Endothelial cell of umbilical vein (primary cell): ENCODE measurements around the gene EMP2. TPM values are rescaled to one million over a fixed set of nuclear protein-coding genes. Genes with fewer than 3 reads are reported as not detected.

ENCODE experiments used
- BruUV-seq: library from RNA; stranded (reverse); fragments of 400-500 nt; replicated peaks from 2 replicates; lab custom pipeline; 2021; lab: Mats Ljungman, UMichigan
- CTCF ChIA-PET: fragments of 300-600, 350-600 bp; sonication (Branson Sonifier 250); formaldehyde crosslinking; loops from one replicate; lab custom pipeline; 2021; ENCODE audit warnings: antibody characterized with exemption, inconsistent platforms; lab: Charles Lee
- POLR2A ChIA-PET: fragments of 300-600, 350-600 bp; sonication (Branson Sonifier 250); formaldehyde crosslinking; loops from one replicate; lab custom pipeline; 2021; ENCODE audit warnings: antibody characterized with exemption, inconsistent platforms; lab: Charles Lee
- DNase-seq: peaks from one replicate; pipeline ENCODE4 v3.0.0-alpha.2; 2011; ENCODE audit warnings: low read depth, low spot score
- FAIRE-seq: peaks from 2 replicates; lab custom pipeline; 2011; peaks lifted over from hg19 to GRCh38; lab: Jason Lieb, UNC
- H2AFZ ChIP-seq: 2 replicates; pipeline ENCODE4 v1.6.0; 2012; ENCODE audit warnings: low read depth, low read length, control low read depth, inconsistent platforms
- H3K27ac ChIP-seq: 2 replicates; pipeline ENCODE4 v1.5.1; 2011; ENCODE audit warnings: low read depth, mild to moderate bottlenecking, control low read depth, low read length, moderate library complexity; ENCODE audit not compliant: insufficient read depth
- H3K27me3 ChIP-seq, 2 experiments: 2 replicates each; pipeline versions ENCODE4 v1.6.0 to v1.6.1; 2011; ENCODE audit warnings: low read length in 2 of 2, mixed read lengths in 1 of 2; ENCODE audit not compliant: control insufficient read depth in 2 of 2, insufficient read depth in 2 of 2
- H3K36me3 ChIP-seq, 2 experiments: 2 replicates in 1 of 2; 3 replicates in 1 of 2; pipeline ENCODE4 v1.5.1; 2011; ENCODE audit warnings: low read length in 2 of 2, mild to moderate bottlenecking in 1 of 2, moderate library complexity in 1 of 2; ENCODE audit not compliant: control insufficient read depth in 2 of 2, insufficient read depth in 2 of 2; ENCODE audit errors: extremely low read depth in 1 of 2
- H3K4me1 ChIP-seq: 3 replicates; pipeline ENCODE4 v1.5.1; 2011; ENCODE audit warnings: mild to moderate bottlenecking, low read length; ENCODE audit not compliant: control insufficient read depth, insufficient read depth; ENCODE audit errors: extremely low read depth
- H3K4me2 ChIP-seq: 2 replicates; pipeline ENCODE4 v1.6.1; 2011; ENCODE audit warnings: low read length, control low read depth, mixed read lengths; ENCODE audit not compliant: insufficient read depth
- H3K4me3 ChIP-seq, 3 experiments: fragments of 200-600 bp in 1 of 3; sonication (generic), shearing (Covaris generic) in 1 of 3; replicated peaks in 1 of 3; 2 replicates each; pipeline ENCODE4 v1.5.1; 2011 to 2016; ENCODE audit warnings: control low read depth in 3 of 3, low read length in 3 of 3, mild to moderate bottlenecking in 2 of 3, inconsistent platforms in 1 of 3, low read depth in 1 of 3, moderate library complexity in 1 of 3; ENCODE audit not compliant: insufficient read depth in 1 of 3
- H3K79me2 ChIP-seq: 2 replicates; pipeline ENCODE4 v1.6.0; 2012; ENCODE audit warnings: low read length, inconsistent platforms; ENCODE audit not compliant: control insufficient read depth, insufficient read depth
- H3K9ac ChIP-seq: replicated peaks from 2 replicates; pipeline ENCODE3; 2011; ENCODE audit warnings: low read length, control low read depth; ENCODE audit not compliant: insufficient read depth; ENCODE audit errors: extremely low read depth
- H3K9me1 ChIP-seq: replicated peaks from 3 replicates; pipeline ENCODE4 v1.6.0; 2011; ENCODE audit warnings: mild to moderate bottlenecking, low read length; ENCODE audit not compliant: control insufficient read depth, insufficient read depth; ENCODE audit errors: extremely low read depth
- H3K9me3 ChIP-seq: replicated peaks from 2 replicates; pipeline ENCODE4 v1.5.1; 2012; ENCODE audit warnings: low read length, inconsistent platforms; ENCODE audit not compliant: control insufficient read depth, insufficient read depth
- H4K20me1 ChIP-seq: replicated peaks from 2 replicates; pipeline ENCODE3; 2011; ENCODE audit warnings: mild to moderate bottlenecking, low read length; ENCODE audit not compliant: control insufficient read depth, insufficient read depth; ENCODE audit errors: extremely low read depth
- EZH2 ChIP-seq: IDR thresholded peaks from 2 replicates; pipeline ENCODE4 v1.6.1; 2012; ENCODE audit warnings: borderline replicate concordance, low read depth, mild to moderate bottlenecking, moderate library complexity, low read length, inconsistent platforms; ENCODE audit not compliant: severe bottlenecking
- FOS ChIP-seq: IDR thresholded peaks from 2 replicates; pipeline ENCODE4 v1.6.1; 2011; ENCODE audit warnings: mild to moderate bottlenecking, low read length, moderate library complexity, borderline replicate concordance; ENCODE audit not compliant: insufficient read depth
- GATA2 ChIP-seq: IDR thresholded peaks from 2 replicates; pipeline ENCODE4 v1.7.0; 2011; ENCODE audit warnings: low read depth, mild to moderate bottlenecking, moderate library complexity, mixed read lengths, low read length; ENCODE audit not compliant: insufficient read length, insufficient read depth
- JUN ChIP-seq: IDR thresholded peaks from 2 replicates; pipeline ENCODE4 v1.6.1; 2011; ENCODE audit warnings: borderline replicate concordance, low read depth; ENCODE audit not compliant: insufficient read length, insufficient read depth
- MYC ChIP-seq: IDR thresholded peaks from one replicate; pipeline ENCODE4 v1.6.1; 2011; ENCODE audit warnings: mild to moderate bottlenecking, low read depth, low read length
- POLR2A ChIP-seq: IDR thresholded peaks from 2 replicates; pipeline ENCODE4 v1.6.1; 2012; ENCODE audit warnings: low read depth, mild to moderate bottlenecking, control low read depth, low read length
- POLR2AphosphoS5 ChIP-seq: IDR thresholded peaks from 2 replicates; pipeline ENCODE4 v1.6.1; 2012; ENCODE audit warnings: low read depth, mild to moderate bottlenecking, control low read depth, low read length, moderate library complexity; ENCODE audit not compliant: insufficient read depth
- dilution Hi-C: fragments of 300-500 bp; cut with MboI; formaldehyde crosslinking; loops from one replicate; pipeline ENCODE4 v1.15.0; 2019; ENCODE audit warnings: low sequenced_read_pairs; ENCODE audit not compliant: extremely low pct_ligation_motif_present
- intact Hi-C: fragments of 100-400 bp; cut with micrococcal nuclease; formaldehyde crosslinking; loops from one replicate; pipeline ENCODE4 v1.10.0; 2022
- polyA plus RNA-seq, 4 experiments: library from polyadenylated mRNA; depleted of rRNA in 3 of 4; stranded (reverse) in 3 of 4; unstranded in 1 of 4; fragments of >200 nt; gene quantifications; 2 replicates each; pipeline versions ENCODE4 v1.2.1 to v1.2.3, GENCODE V29; 2011 to 2012; ENCODE audit warnings: missing spikeins in 1 of 4
- total RNA-seq: library from RNA; stranded (reverse); gene quantifications from 2 replicates; pipeline ENCODE4 v1.2.3, GENCODE V29; 2021
- TF ChIP-seq, protein P1 (sequence below), 2 donors: IDR thresholded peaks; 1 replicate in 1 of 2; 2 replicates in 1 of 2; pipeline ENCODE4 v1.5.1; 2011; ENCODE audit warnings: low read length in 2 of 2, mild to moderate bottlenecking in 2 of 2, moderate library complexity in 2 of 2, control low read depth in 1 of 2, inconsistent platforms in 1 of 2, low read depth in 1 of 2; ENCODE audit not compliant: insufficient read depth in 1 of 2; ENCODE audit errors: extremely low read depth in 1 of 2
- TF ChIP-seq, protein P2 (sequence below): IDR thresholded peaks from 2 replicates; pipeline ENCODE4 v1.6.1; 2011; ENCODE audit not compliant: insufficient read depth, insufficient read length

EMP2 gene
- total and polyA plus RNA-seq, 2 donors (not counting 3 experiments of a cell fraction or from before 2014, with no cell fraction given), result 19.0 to 25.5 TPM

DNA sequence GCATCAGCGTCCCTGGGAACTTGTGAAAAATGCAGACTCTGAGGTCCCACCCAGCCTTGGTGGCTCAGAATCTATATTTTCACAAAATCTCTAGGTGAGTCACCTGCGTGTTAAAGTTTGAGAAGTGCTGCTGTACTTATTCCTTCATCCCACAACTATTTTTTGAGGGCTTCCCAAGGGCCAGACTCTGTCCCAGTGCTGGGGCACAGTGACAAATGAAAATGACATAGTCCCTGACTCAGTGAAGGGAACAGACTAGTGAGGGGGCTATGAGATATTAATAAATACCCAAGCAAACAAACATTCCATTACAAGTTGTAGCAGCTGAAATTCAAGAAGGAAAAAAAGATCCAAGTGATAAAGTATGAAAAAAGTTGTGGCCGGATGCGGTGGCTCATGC lies 9.9 kb upstream of the EMP2 start:
- FAIRE-seq, result no peak
- Histone ChIP-seq H3K9me1 (no peaks in the 10 kb centered on the region), H2AFZ (no peak overlapping the region), H3K27ac (no peak overlapping the region), H3K9ac (no peak overlapping the region), H3K27me3 (no peaks in the 10 kb centered on the region), H3K4me2 (no peak overlapping the region), H3K9me3 (no peaks in the 10 kb centered on the region), H3K36me3 (no peaks in the 10 kb centered on the region), H3K4me3 (no peak overlapping the region), H3K4me1 (no peaks in the 10 kb centered on the region), H4K20me1 (no peaks in the 10 kb centered on the region), H3K79me2 (no peaks in the 10 kb centered on the region)
- ChIA-PET CTCF (no interaction called here), POLR2A (no interaction called here)
- BruUV-seq, result no TSS peak
- dilution Hi-C loops, result no loop called here
- DNase-seq, result no peak
- intact Hi-C loops, result no loop called here
- no peak for TF ChIP-seq EZH2
- TF ChIP-seq FOS, result no peak
- TF ChIP-seq POLR2A, result no peak
- TF ChIP-seq MYC, result no peak
- TF ChIP-seq, protein P1, sequence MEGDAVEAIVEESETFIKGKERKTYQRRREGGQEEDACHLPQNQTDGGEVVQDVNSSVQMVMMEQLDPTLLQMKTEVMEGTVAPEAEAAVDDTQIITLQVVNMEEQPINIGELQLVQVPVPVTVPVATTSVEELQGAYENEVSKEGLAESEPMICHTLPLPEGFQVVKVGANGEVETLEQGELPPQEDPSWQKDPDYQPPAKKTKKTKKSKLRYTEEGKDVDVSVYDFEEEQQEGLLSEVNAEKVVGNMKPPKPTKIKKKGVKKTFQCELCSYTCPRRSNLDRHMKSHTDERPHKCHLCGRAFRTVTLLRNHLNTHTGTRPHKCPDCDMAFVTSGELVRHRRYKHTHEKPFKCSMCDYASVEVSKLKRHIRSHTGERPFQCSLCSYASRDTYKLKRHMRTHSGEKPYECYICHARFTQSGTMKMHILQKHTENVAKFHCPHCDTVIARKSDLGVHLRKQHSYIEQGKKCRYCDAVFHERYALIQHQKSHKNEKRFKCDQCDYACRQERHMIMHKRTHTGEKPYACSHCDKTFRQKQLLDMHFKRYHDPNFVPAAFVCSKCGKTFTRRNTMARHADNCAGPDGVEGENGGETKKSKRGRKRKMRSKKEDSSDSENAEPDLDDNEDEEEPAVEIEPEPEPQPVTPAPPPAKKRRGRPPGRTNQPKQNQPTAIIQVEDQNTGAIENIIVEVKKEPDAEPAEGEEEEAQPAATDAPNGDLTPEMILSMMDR (IDR thresholded peaks at IDR 0.05; ENCODE audit: extremely low read depth in 1 of 2, insufficient read depth in 1 of 2, low read depth in 1 of 2, low read length in 2 of 2), result no peak
- no peak for TF ChIP-seq JUN
- TF ChIP-seq POLR2AphosphoS5, result no peak
- TF ChIP-seq GATA2, result no peak
- TF ChIP-seq, protein P2, sequence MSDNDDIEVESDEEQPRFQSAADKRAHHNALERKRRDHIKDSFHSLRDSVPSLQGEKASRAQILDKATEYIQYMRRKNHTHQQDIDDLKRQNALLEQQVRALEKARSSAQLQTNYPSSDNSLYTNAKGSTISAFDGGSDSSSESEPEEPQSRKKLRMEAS, result no peak
